ENCODE measurements around the gene NMNAT3.

The NMNAT3 gene

GRCh38 chr3:139642996-139643395 is 34.8 kb downstream of the NMNAT3 start:
- no peak for ATAC-seq
- TF ChIP-seq POU6F1 (CRISPR knock-in tag; IDR thresholded peaks at IDR 0.05; ENCODE audit: borderline replicate concordance, low read depth) (no peak), RARB (CRISPR knock-in tag; IDR thresholded peaks at IDR 0.05) (no peak), TSHZ2 (CRISPR knock-in tag; IDR thresholded peaks at IDR 0.05) (no peak), ZFP3 (CRISPR knock-in tag; IDR thresholded peaks at IDR 0.05) (no peak), CSDC2 (CRISPR knock-in tag; IDR thresholded peaks at IDR 0.05) (no peak), ISL1 (CRISPR knock-in tag; IDR thresholded peaks at IDR 0.05) (no peak)

- TF ChIP-seq BACH2 (CRISPR knock-in tag; IDR thresholded peaks at IDR 0.05; ENCODE audit: borderline replicate concordance) (no peak), TCF4 (CRISPR knock-in tag; IDR thresholded peaks at IDR 0.05; ENCODE audit: borderline replicate concordance) (no peak), GLIS3 (CRISPR knock-in tag; IDR thresholded peaks at IDR 0.05) (no peak), CSDC2 (CRISPR knock-in tag; IDR thresholded peaks at IDR 0.05) (no peak), ZFP30 (CRISPR knock-in tag; IDR thresholded peaks at IDR 0.05) (no peak), TOX (CRISPR knock-in tag; IDR thresholded peaks at IDR 0.05; ENCODE audit: borderline replicate concordance) (no peak), ISL1 (CRISPR knock-in tag; IDR thresholded peaks at IDR 0.05) (no peak), ZNF70 (CRISPR knock-in tag; IDR thresholded peaks at IDR 0.05) (no peak), CSRNP3 (CRISPR knock-in tag; IDR thresholded peaks at IDR 0.05) (no peak), ARNTL (CRISPR knock-in tag; IDR thresholded peaks at IDR 0.05; ENCODE audit: borderline replicate concordance, low read depth) (no peak), SNAI2 (CRISPR knock-in tag; IDR thresholded peaks at IDR 0.05) (no peak)
- ATAC-seq: no peak
These were observed 37.3 kb downstream of the NMNAT3 start for GRCh38 chr3:139640456-139640855.

- TF ChIP-seq PATZ1 (CRISPR knock-in tag; IDR thresholded peaks at IDR 0.05; ENCODE audit: borderline replicate concordance) (no peak), SNAI2 (CRISPR knock-in tag; IDR thresholded peaks at IDR 0.05) (no peak)
- no peak for ATAC-seq
These were observed 38.1 kb downstream of the NMNAT3 start for GRCh38 chr3:139639662-139640061.

GRCh38 chr3:139638518-139638917 is 39.3 kb downstream of the NMNAT3 start:
- no peak for TF ChIP-seq ZNF565 (CRISPR knock-in tag; conservative IDR thresholded peaks at IDR 0.05; ENCODE audit: low read depth)
- TF ChIP-seq TOX (CRISPR knock-in tag; IDR thresholded peaks at IDR 0.05; ENCODE audit: borderline replicate concordance): no peak
- no peak for TF ChIP-seq POU6F1 (CRISPR knock-in tag; IDR thresholded peaks at IDR 0.05; ENCODE audit: borderline replicate concordance, low read depth)
- no peak for TF ChIP-seq TSHZ2 (CRISPR knock-in tag; IDR thresholded peaks at IDR 0.05)
- no peak for TF ChIP-seq GLIS3 (CRISPR knock-in tag; IDR thresholded peaks at IDR 0.05)
- no peak for TF ChIP-seq ARNTL (CRISPR knock-in tag; IDR thresholded peaks at IDR 0.05; ENCODE audit: borderline replicate concordance, low read depth)
- no peak for TF ChIP-seq RARB (CRISPR knock-in tag; IDR thresholded peaks at IDR 0.05)
- TF ChIP-seq CSDC2 (CRISPR knock-in tag; IDR thresholded peaks at IDR 0.05): no peak
- TF ChIP-seq SNAI2 (CRISPR knock-in tag; IDR thresholded peaks at IDR 0.05): no peak
- TF ChIP-seq CSRNP3 (CRISPR knock-in tag; IDR thresholded peaks at IDR 0.05): no peak
- no peak for TF ChIP-seq PPARA (CRISPR knock-in tag; IDR thresholded peaks at IDR 0.05; ENCODE audit: borderline replicate concordance)
- TF ChIP-seq ISL1 (CRISPR knock-in tag; IDR thresholded peaks at IDR 0.05): no peak
- no peak for TF ChIP-seq ZC3H10 (CRISPR knock-in tag; IDR thresholded peaks at IDR 0.05)
- no peak for TF ChIP-seq ZNF8 (CRISPR knock-in tag; IDR thresholded peaks at IDR 0.05)
- TF ChIP-seq ZNF70 (CRISPR knock-in tag; IDR thresholded peaks at IDR 0.05): no peak
- TF ChIP-seq TCF4 (CRISPR knock-in tag; IDR thresholded peaks at IDR 0.05; ENCODE audit: borderline replicate concordance): no peak
- no peak for TF ChIP-seq ZFP3 (CRISPR knock-in tag; IDR thresholded peaks at IDR 0.05)
- no peak for TF ChIP-seq ZFP30 (CRISPR knock-in tag; IDR thresholded peaks at IDR 0.05)
- no peak for ATAC-seq

All from SK-N-SH treated with all-trans-retinoic acid at 6 μM for 48 hours (cell line).